NCI-H1048 (cell line): ENCODE results near the gene PTPRN2.
"Not testable (repeated sequence)": the region's sequence is repeated elsewhere in the genome, so short reads cannot be mapped to it uniquely, and the experiment has no call there.

ENCODE experiments used
- DNase-seq: peaks from one replicate; lab custom pipeline; 2025; lab: John Stamatoyannopoulos, UW

The PTPRN2 gene

GRCh38 chr7:157668221-157668883, 919.3 kb downstream of the PTPRN2 start:
- no peak for DNase-seq

- DNase-seq: no peak
Measured at GRCh38 chr7:157667731-157668130, 919.9 kb downstream of the PTPRN2 start.

GRCh38 chr7:157667261-157667660, 920.4 kb downstream of the PTPRN2 start:
- DNase-seq: no peak

GRCh38 chr7:157666530-157667040, 921.0 kb downstream of the PTPRN2 start:
- no peak for DNase-seq

GRCh38 chr7:157665634-157665988, 922.0 kb downstream of the PTPRN2 start:
- not testable (repeated sequence) for DNase-seq

GRCh38 chr7:157664871-157665633, 922.6 kb downstream of the PTPRN2 start:
- no peak for DNase-seq

- DNase-seq: no peak
Measured at GRCh38 chr7:157664034-157664433, 923.6 kb downstream of the PTPRN2 start.

GRCh38 chr7:157662981-157663716, 924.5 kb downstream of the PTPRN2 start:
- no peak for DNase-seq

GRCh38 chr7:157662110-157662791, 925.4 kb downstream of the PTPRN2 start:
- DNase-seq: no peak

- no peak for DNase-seq
Measured at GRCh38 chr7:157661611-157661975, 926.0 kb downstream of the PTPRN2 start.

- DNase-seq: no peak
Measured at GRCh38 chr7:157660971-157661610, 926.5 kb downstream of the PTPRN2 start.

GRCh38 chr7:157658851-157659412, 928.7 kb downstream of the PTPRN2 start:
- no peak for DNase-seq

GRCh38 chr7:157657741-157658740, 929.6 kb downstream of the PTPRN2 start:
- DNase-seq: no peak

- DNase-seq: no peak
Measured at GRCh38 chr7:157656195-157656769, 931.3 kb downstream of the PTPRN2 start.

GRCh38 chr7:157654350-157654749, 933.3 kb downstream of the PTPRN2 start:
- no peak for DNase-seq

- no peak for DNase-seq
Measured at GRCh38 chr7:157653827-157654207, 933.8 kb downstream of the PTPRN2 start.

- DNase-seq: no peak
Measured at GRCh38 chr7:157652954-157653826, 934.4 kb downstream of the PTPRN2 start.

- DNase-seq: no peak
Measured at GRCh38 chr7:157652161-157652953, 935.3 kb downstream of the PTPRN2 start.
